Left forelimb (tissue), 1 donor: Measurements from ENCODE around the gene INTS11.

Experiments used
- DNase-seq: peaks from one replicate; pipeline ENCODE4 v3.0.0-alpha.2; 2018; ENCODE audit warnings: low spot score

INTS11 gene

GRCh38 chr1:1262758-1263157, 61.7 kb downstream of the INTS11 start:
- DNase-seq: no peak

GRCh38 chr1:1262071-1262470, 62.4 kb downstream of the INTS11 start:
- DNase-seq: no peak
